SK-N-SH (cell line): Measurements from ENCODE around the gene KRT26. TPM values are rescaled to one million over a fixed set of nuclear protein-coding genes. Genes with fewer than 3 reads are reported as not detected.
"Not testable (repeated sequence)": the region's sequence is repeated elsewhere in the genome, so short reads cannot be mapped to it uniquely, and the experiment has no call there.

Experiments used
- CTCF ChIA-PET: fragments of 300-600, 350-600 bp; formaldehyde crosslinking; extraction: SDS; loops from one replicate; lab custom pipeline; 2021; lab: Yijun Ruan, JAX
- POLR2A ChIA-PET: fragments of 350-600 bp; sonication (Branson Sonifier 250); formaldehyde crosslinking; extraction: SDS; loops from one replicate; lab custom pipeline; 2020; ENCODE audit warnings: antibody characterized with exemption, inconsistent platforms; lab: Yijun Ruan, JAX
- DNase-seq: peaks from one replicate; pipeline ENCODE4 v3.0.0; 2012
- H2AFZ ChIP-seq: fragments of 200-600 bp; sonication (generic); 2 replicates; pipeline ENCODE4 v1.8.1; 2016; ENCODE audit warnings: antibody characterized with exemption, mild to moderate bottlenecking, low read depth
- H3F3A ChIP-seq: fragments of 200-600 bp; sonication (generic); replicated peaks from 2 replicates; pipeline ENCODE3; 2016; ENCODE audit warnings: antibody characterized with exemption, mild to moderate bottlenecking; ENCODE audit not compliant: insufficient read depth
- H3K27ac ChIP-seq, 2 experiments: fragments of 200-500 bp in 1 of 2; fragments of 200-600 bp in 1 of 2; sonication (Bioruptor generic) in 1 of 2; sonication (generic), shearing (Covaris generic) in 1 of 2; 2 replicates each; pipeline versions ENCODE4 v1.5.1 to v1.6.1; 2014 to 2016; ENCODE audit warnings: low read depth in 2 of 2, inconsistent platforms in 1 of 2, low read length in 1 of 2, mild to moderate bottlenecking in 1 of 2, mixed read lengths in 1 of 2
- H3K27me3 ChIP-seq: fragments of 200-600 bp; sonication (generic), shearing (Covaris generic); 2 replicates; pipeline ENCODE4 v1.6.1; 2016; ENCODE audit warnings: mixed run types; ENCODE audit not compliant: insufficient read depth
- H3K36me3 ChIP-seq, 2 experiments: fragments of 200-500 bp in 1 of 2; fragments of 200-600 bp in 1 of 2; sonication (Bioruptor generic) in 1 of 2; sonication (generic) in 1 of 2; replicated peaks in 1 of 2; 2 replicates each; pipeline versions ENCODE3 to v1.5.1; 2014 to 2016; ENCODE audit warnings: low read length in 1 of 2, mild to moderate bottlenecking in 1 of 2; ENCODE audit not compliant: insufficient read depth in 2 of 2, control insufficient read depth in 1 of 2
- H3K4me1 ChIP-seq, 2 experiments: fragments of 200-500 bp in 1 of 2; fragments of 200-600 bp in 1 of 2; sonication (Bioruptor generic) in 1 of 2; sonication (generic), shearing (Covaris generic) in 1 of 2; 2 replicates each; pipeline versions ENCODE4 v1.5.1 to v1.6.1; 2014 to 2016; ENCODE audit warnings: low read depth in 1 of 2, low read length in 1 of 2, mixed run types in 1 of 2; ENCODE audit not compliant: insufficient read depth in 2 of 2, control insufficient read depth in 1 of 2
- H3K4me2 ChIP-seq: fragments of 200-600 bp; sonication (generic), shearing (Covaris generic); 2 replicates; pipeline ENCODE4 v1.6.1; 2017; ENCODE audit warnings: mixed run types
- H3K4me3 ChIP-seq, 2 experiments: fragments of 200-500 bp in 1 of 2; fragments of 200-600 bp in 1 of 2; sonication (Bioruptor generic) in 1 of 2; sonication (generic), shearing (Covaris generic) in 1 of 2; 2 replicates each; pipeline versions ENCODE4 v1.5.1 to v1.8.1; 2014 to 2016; ENCODE audit warnings: low read depth in 2 of 2, inconsistent platforms in 1 of 2, low read length in 1 of 2, mild to moderate bottlenecking in 1 of 2, mixed read lengths in 1 of 2, moderate library complexity in 1 of 2
- H3K79me2 ChIP-seq: fragments of 200-600 bp; sonication (generic); 2 replicates; pipeline ENCODE4 v1.8.1; 2017; ENCODE audit warnings: mild to moderate bottlenecking; ENCODE audit not compliant: insufficient read depth
- H3K9ac ChIP-seq: fragments of 200-600 bp; sonication (generic); 2 replicates; pipeline ENCODE4 v1.6.1; 2017; ENCODE audit warnings: mixed run types
- H3K9me2 ChIP-seq: fragments of 200-600 bp; sonication (generic); 2 replicates; pipeline ENCODE4 v1.6.1; 2017; ENCODE audit warnings: mixed run types
- H3K9me3 ChIP-seq: fragments of 200-600 bp; sonication (generic); 2 replicates; pipeline ENCODE4 v1.6.1; 2017; ENCODE audit warnings: mixed run types, mild to moderate bottlenecking, moderate library complexity
- H4K20me1 ChIP-seq: fragments of 200-600 bp; sonication (generic); 2 replicates; pipeline ENCODE4 v1.6.1; 2017; ENCODE audit warnings: mild to moderate bottlenecking, mixed run types; ENCODE audit not compliant: insufficient read depth
- EZH2phosphoT487 ChIP-seq: fragments of 200-600 bp; sonication (generic); IDR thresholded peaks from 2 replicates; pipeline ENCODE4 v1.6.1; 2017; ENCODE audit warnings: low read depth, mixed run types, mild to moderate bottlenecking, antibody characterized with exemption, moderate library complexity, borderline replicate concordance
- FOSL2 ChIP-seq: IDR thresholded peaks from 2 replicates; pipeline ENCODE4 v1.4.0; 2012; ENCODE audit warnings: low read depth, mild to moderate bottlenecking, moderate library complexity, borderline replicate concordance
- FOXJ3 ChIP-seq: sonication (generic); formaldehyde crosslinking; IDR thresholded peaks from 2 replicates; pipeline ENCODE4 v1.5.1; 2020; ENCODE audit warnings: mild to moderate bottlenecking, missing genetic modification reagents
- FOXM1 ChIP-seq: IDR thresholded peaks from 2 replicates; pipeline ENCODE4 v1.4.0; 2012; ENCODE audit warnings: low read depth, mild to moderate bottlenecking
- GABPA ChIP-seq: IDR thresholded peaks from 2 replicates; pipeline ENCODE4 v1.4.0; 2012; ENCODE audit warnings: low read depth, mild to moderate bottlenecking
- GATA2 ChIP-seq: sonication (generic); formaldehyde crosslinking; IDR thresholded peaks from 2 replicates; pipeline ENCODE4 v1.5.0; 2020; ENCODE audit warnings: mild to moderate bottlenecking, missing genetic modification reagents
- JUND ChIP-seq: IDR thresholded peaks from 2 replicates; pipeline ENCODE4 v1.4.0; 2012
- MXI1 ChIP-seq: IDR thresholded peaks from 2 replicates; pipeline ENCODE4 v1.6.1; 2012; ENCODE audit warnings: mild to moderate bottlenecking, low read depth, low read length, improper control_type of control experiment
- NRF1 ChIP-seq: IDR thresholded peaks from 2 replicates; pipeline ENCODE4 v1.6.1; 2012; ENCODE audit warnings: low read depth, mild to moderate bottlenecking, low read length
- POLR2AphosphoS5 ChIP-seq: IDR thresholded peaks from 2 replicates; pipeline ENCODE4 v1.6.1; 2012; ENCODE audit warnings: low read depth, low read length
- RAD21 ChIP-seq: IDR thresholded peaks from 2 replicates; pipeline ENCODE4 v1.6.1; 2012; ENCODE audit warnings: mild to moderate bottlenecking, low read length
- RCOR1 ChIP-seq: fragments of 150-350 bp; IDR thresholded peaks from 2 replicates; pipeline ENCODE4 v1.6.1; 2017; ENCODE audit warnings: antibody characterized with exemption, low read length
- RFX5 ChIP-seq: IDR thresholded peaks from 2 replicates; pipeline ENCODE4 v1.6.1; 2012; ENCODE audit warnings: mild to moderate bottlenecking, improper control_type of control experiment, low read length
- SMC3 ChIP-seq: IDR thresholded peaks from 2 replicates; pipeline ENCODE4 v1.6.1; 2012; ENCODE audit warnings: low read depth, low read length, improper control_type of control experiment
- YY1 ChIP-seq: IDR thresholded peaks from 2 replicates; pipeline ENCODE4 v1.4.0; 2012; ENCODE audit warnings: low read depth, mild to moderate bottlenecking
- whole genome bisulfite sequencing: methylation state at CpG from one replicate; pipeline ENCODE4 v1.1.6; 2017; ENCODE audit warnings: low lambda C conversion rate; 5-methylcytosine and 5-hydroxymethylcytosine counted together
- polyA plus RNA-seq, 3 experiments: library from polyadenylated mRNA; depleted of rRNA; stranded (reverse); fragments of >200 nt; gene quantifications; 2 replicates each; pipeline ENCODE4 v1.2.3, GENCODE V29; 2012
- TF ChIP-seq, protein P1 (sequence below): IDR thresholded peaks from 2 replicates; pipeline ENCODE4 v1.4.0; 2012; ENCODE audit warnings: low read depth
- TF ChIP-seq, protein P2 (sequence below): IDR thresholded peaks from 2 replicates; pipeline ENCODE4; 2012
- TF ChIP-seq, protein P3 (sequence below): fragments of 150-350 bp; IDR thresholded peaks from 2 replicates; pipeline ENCODE4 v1.6.1; 2017; ENCODE audit warnings: antibody characterized with exemption, low read length, low read depth, borderline replicate concordance
- TF ChIP-seq, protein P4 (sequence below): IDR thresholded peaks from 2 replicates; pipeline ENCODE4 v1.4.0; 2012; ENCODE audit warnings: low read depth, borderline replicate concordance
- TF ChIP-seq, protein P5 (sequence below): fragments of 200-600 bp; sonication (generic); IDR thresholded peaks from 2 replicates; pipeline ENCODE4 v1.6.1; 2017; ENCODE audit warnings: antibody characterized with exemption, mild to moderate bottlenecking, moderate library complexity

Gene KRT26
- polyA plus RNA-seq, 1 of the 3 experiments (the other 2 are of a cell fraction): not detected

DNA sequence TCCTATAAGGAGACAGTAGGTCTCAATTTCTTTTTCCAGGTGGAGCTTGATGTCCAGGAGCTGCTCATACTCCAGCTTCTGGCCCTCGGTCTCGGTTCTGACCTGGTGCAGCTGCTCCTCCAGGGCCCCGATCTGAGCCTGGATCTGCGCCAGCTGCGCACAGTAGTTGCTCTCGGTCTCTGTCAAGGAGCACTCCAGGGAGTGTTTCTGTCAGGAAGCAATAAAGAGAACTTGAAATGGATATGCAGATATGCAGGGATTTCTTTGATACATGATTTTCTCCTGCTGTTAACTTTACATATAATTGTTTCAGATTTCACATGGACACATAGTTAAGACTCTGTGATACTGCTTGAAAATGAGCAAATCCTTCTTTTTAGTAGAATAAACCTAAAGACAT lies 21.6 kb downstream of the KRT26 start:
- no peaks in the 10 kb centered on the region for H3K36me3 ChIP-seq
- TF ChIP-seq GABPA: no peak
- TF ChIP-seq RAD21: no peak
- no peak for TF ChIP-seq SMC3
- TF ChIP-seq JUND: no peak
- TF ChIP-seq, protein P1, sequence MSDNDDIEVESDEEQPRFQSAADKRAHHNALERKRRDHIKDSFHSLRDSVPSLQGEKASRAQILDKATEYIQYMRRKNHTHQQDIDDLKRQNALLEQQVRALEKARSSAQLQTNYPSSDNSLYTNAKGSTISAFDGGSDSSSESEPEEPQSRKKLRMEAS: no peak
- TF ChIP-seq, protein P2, sequence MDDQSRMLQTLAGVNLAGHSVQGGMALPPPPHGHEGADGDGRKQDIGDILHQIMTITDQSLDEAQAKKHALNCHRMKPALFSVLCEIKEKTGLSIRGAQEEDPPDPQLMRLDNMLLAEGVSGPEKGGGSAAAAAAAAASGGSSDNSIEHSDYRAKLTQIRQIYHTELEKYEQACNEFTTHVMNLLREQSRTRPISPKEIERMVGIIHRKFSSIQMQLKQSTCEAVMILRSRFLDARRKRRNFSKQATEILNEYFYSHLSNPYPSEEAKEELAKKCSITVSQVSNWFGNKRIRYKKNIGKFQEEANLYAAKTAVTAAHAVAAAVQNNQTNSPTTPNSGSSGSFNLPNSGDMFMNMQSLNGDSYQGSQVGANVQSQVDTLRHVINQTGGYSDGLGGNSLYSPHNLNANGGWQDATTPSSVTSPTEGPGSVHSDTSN: no peak
- TF ChIP-seq YY1: no peak
- TF ChIP-seq FOSL2: no peak
- TF ChIP-seq, protein P3, sequence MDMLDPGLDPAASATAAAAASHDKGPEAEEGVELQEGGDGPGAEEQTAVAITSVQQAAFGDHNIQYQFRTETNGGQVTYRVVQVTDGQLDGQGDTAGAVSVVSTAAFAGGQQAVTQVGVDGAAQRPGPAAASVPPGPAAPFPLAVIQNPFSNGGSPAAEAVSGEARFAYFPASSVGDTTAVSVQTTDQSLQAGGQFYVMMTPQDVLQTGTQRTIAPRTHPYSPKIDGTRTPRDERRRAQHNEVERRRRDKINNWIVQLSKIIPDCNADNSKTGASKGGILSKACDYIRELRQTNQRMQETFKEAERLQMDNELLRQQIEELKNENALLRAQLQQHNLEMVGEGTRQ: no peak
- no peak for TF ChIP-seq FOXJ3 (CRISPR knock-in tag)
- no peak for TF ChIP-seq POLR2AphosphoS5
- no peak for TF ChIP-seq FOXM1
- TF ChIP-seq GATA2: no peak
- no peak for TF ChIP-seq MXI1
- TF ChIP-seq NRF1: no peak
- TF ChIP-seq RFX5: no peak
- TF ChIP-seq RCOR1: no peak
- TF ChIP-seq EZH2phosphoT487: no peak
- TF ChIP-seq, protein P4, sequence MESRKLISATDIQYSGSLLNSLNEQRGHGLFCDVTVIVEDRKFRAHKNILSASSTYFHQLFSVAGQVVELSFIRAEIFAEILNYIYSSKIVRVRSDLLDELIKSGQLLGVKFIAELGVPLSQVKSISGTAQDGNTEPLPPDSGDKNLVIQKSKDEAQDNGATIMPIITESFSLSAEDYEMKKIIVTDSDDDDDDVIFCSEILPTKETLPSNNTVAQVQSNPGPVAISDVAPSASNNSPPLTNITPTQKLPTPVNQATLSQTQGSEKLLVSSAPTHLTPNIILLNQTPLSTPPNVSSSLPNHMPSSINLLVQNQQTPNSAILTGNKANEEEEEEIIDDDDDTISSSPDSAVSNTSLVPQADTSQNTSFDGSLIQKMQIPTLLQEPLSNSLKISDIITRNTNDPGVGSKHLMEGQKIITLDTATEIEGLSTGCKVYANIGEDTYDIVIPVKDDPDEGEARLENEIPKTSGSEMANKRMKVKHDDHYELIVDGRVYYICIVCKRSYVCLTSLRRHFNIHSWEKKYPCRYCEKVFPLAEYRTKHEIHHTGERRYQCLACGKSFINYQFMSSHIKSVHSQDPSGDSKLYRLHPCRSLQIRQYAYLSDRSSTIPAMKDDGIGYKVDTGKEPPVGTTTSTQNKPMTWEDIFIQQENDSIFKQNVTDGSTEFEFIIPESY: no peak
- TF ChIP-seq, protein P5, sequence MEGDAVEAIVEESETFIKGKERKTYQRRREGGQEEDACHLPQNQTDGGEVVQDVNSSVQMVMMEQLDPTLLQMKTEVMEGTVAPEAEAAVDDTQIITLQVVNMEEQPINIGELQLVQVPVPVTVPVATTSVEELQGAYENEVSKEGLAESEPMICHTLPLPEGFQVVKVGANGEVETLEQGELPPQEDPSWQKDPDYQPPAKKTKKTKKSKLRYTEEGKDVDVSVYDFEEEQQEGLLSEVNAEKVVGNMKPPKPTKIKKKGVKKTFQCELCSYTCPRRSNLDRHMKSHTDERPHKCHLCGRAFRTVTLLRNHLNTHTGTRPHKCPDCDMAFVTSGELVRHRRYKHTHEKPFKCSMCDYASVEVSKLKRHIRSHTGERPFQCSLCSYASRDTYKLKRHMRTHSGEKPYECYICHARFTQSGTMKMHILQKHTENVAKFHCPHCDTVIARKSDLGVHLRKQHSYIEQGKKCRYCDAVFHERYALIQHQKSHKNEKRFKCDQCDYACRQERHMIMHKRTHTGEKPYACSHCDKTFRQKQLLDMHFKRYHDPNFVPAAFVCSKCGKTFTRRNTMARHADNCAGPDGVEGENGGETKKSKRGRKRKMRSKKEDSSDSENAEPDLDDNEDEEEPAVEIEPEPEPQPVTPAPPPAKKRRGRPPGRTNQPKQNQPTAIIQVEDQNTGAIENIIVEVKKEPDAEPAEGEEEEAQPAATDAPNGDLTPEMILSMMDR: no peak
- CTCF ChIA-PET: no interaction called here
- 8% methylated on average over 6 of the region's 6 CpGs for WGBS
- no peak overlapping the region for H3K4me2 ChIP-seq
- H3K9me3 ChIP-seq: no peaks in the 10 kb centered on the region
- no peaks in the 10 kb centered on the region for H4K20me1 ChIP-seq
- no peaks in the 10 kb centered on the region for H3F3A ChIP-seq
- H3K9ac ChIP-seq: no peak overlapping the region
- no peak overlapping the region for H3K4me3 ChIP-seq
- H2AFZ ChIP-seq: no peak overlapping the region
- H3K4me1 ChIP-seq: no peaks in the 10 kb centered on the region
- POLR2A ChIA-PET: no interaction called here
- H3K79me2 ChIP-seq: no peaks in the 10 kb centered on the region
- H3K27ac ChIP-seq: no peak overlapping the region
- no peaks in the 10 kb centered on the region for H3K9me2 ChIP-seq
- no peak for DNase-seq
- peaks cover 37% of the 10 kb centered on the region; the same call in 1 of the 2 replicates for H3K27me3 ChIP-seq

DNA sequence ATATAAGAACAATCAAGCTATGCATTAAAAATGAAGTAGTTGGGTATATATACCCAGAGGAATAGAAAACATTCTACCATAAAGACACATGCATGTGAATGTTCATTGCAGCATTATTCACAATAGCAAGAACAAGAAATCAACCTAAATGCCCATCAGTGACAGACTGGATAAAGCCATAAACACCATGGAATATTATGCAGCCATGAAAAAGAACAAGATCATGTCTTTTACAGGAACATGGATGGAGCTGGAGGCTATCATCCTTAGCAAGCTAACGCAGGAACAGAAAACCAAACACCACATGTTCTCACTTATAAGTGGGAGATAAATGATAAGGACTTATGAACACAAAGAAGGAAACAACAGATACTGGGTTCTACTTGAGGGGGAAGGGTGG lies 23.3 kb downstream of the KRT26 start:
- not testable (repeated sequence) for H3F3A ChIP-seq

More for the DNA sequence above, 23.3 kb downstream of the KRT26 start:
- H3K9me2 ChIP-seq, H3K9me3 ChIP-seq, H3K4me1 ChIP-seq, H3K79me2 ChIP-seq, POLR2A ChIA-PET, DNase-seq, H3K36me3 ChIP-seq, H3K4me3 ChIP-seq, H3K4me2 ChIP-seq, H3K27ac ChIP-seq, H4K20me1 ChIP-seq, H2AFZ ChIP-seq, H3K9ac ChIP-seq, CTCF ChIA-PET: not testable (repeated sequence)
- WGBS: 0% methylated on average over 1 of the region's 1 CpG
- peaks cover 21% of the 10 kb centered on the region; the same call in 1 of the 2 replicates for H3K27me3 ChIP-seq
